Right ventricle myocardium superior (tissue), 1 donor: Measurements from ENCODE around the gene DTHD1. TPM values are rescaled to one million over a fixed set of nuclear protein-coding genes. Genes with fewer than 3 reads are reported as not detected.

ENCODE experiments used
- ATAC-seq: fragments of 200-7000 bp; cut with Tn5 transposase; one replicate; pipeline ENCODE4 v1.9.1; 2020; ENCODE audit warnings: mild to moderate bottlenecking; ENCODE audit not compliant: poor library complexity
- DNase-seq: peaks from one replicate; pipeline ENCODE4 v3.0.0-alpha.2; 2020
- intact Hi-C: fragments of 100-400 bp; cut with DNase I; formaldehyde crosslinking; loops from one replicate; pipeline ENCODE4 v1.11.2; 2022
- total RNA-seq: library from RNA; stranded (reverse); fragmentation: NEBNext Ultra II Directional; extraction: Animal tissue kit (Norgen Biotek cat#: 25700); gene quantifications from one replicate; pipeline ENCODE4 v1.2.1, GENCODE V29; 2021
- donor health status: DM: no; HTN: yes; CAD: no; lungs with severe emphysema.

DTHD1 gene
- total RNA-seq, 1 donor from 2014 or later = not detected

- intact Hi-C loops = no loop called here
- ATAC-seq = no peak
- no peak for DNase-seq
Observed at GRCh38 chr4:36388710-36389109, 107.3 kb downstream of the DTHD1 start.

- ATAC-seq (no peak), DNase-seq (no peak)
- intact Hi-C loops = no loop called here
Observed at GRCh38 chr4:36391411-36391810, 110.0 kb downstream of the DTHD1 start.

- intact Hi-C loops = no loop called here
- no peak for DNase-seq
- ATAC-seq = no peak
Observed at GRCh38 chr4:36392024-36392423, 110.6 kb downstream of the DTHD1 start.

GRCh38 chr4:36392916-36393315 lies 111.5 kb downstream of the DTHD1 start:
- DNase-seq (no peak), ATAC-seq (no peak)
- intact Hi-C loops = no loop called here

Other genes starting within 250 kb of the DTHD1 start
- 2.4 TPM for gene ARAP2, start 37.1 kb upstream of the DTHD1 start, total RNA-seq